DND-41 (cell line): ENCODE measurements around the gene LAMC3.

Experiments used
- ATAC-seq: fragments of 200-7000 bp; cut with Tn5 transposase; 3 replicates; pipeline ENCODE4 v1.9.1; 2021; ENCODE audit warnings: low read depth; ENCODE audit not compliant: insufficient read depth
- DNase-seq: peaks from one replicate; pipeline ENCODE4 v3.0.0-alpha.2; 2020
- H2AFZ ChIP-seq: 2 replicates; pipeline ENCODE4 v1.6.0; 2012; ENCODE audit warnings: low read depth, low read length
- H3K27ac ChIP-seq: 2 replicates; pipeline ENCODE4 v1.5.1; 2012; ENCODE audit warnings: low read length, inconsistent platforms
- H3K27me3 ChIP-seq: fragments of 200-600 bp; sonication (generic); 2 replicates; pipeline ENCODE4 v1.6.0; 2012; ENCODE audit warnings: low read length, mild to moderate bottlenecking, inconsistent platforms; ENCODE audit not compliant: insufficient read depth, poor library complexity
- H3K36me3 ChIP-seq: 2 replicates; pipeline ENCODE4 v1.5.1; 2012; ENCODE audit warnings: low read length, inconsistent platforms; ENCODE audit not compliant: insufficient read depth
- H3K4me1 ChIP-seq: 2 replicates; pipeline ENCODE4 v1.5.1; 2012; ENCODE audit warnings: mild to moderate bottlenecking, low read length; ENCODE audit not compliant: insufficient read depth
- H3K4me2 ChIP-seq: 2 replicates; pipeline ENCODE4 v1.6.0; 2012; ENCODE audit warnings: mild to moderate bottlenecking, moderate library complexity, low read length, inconsistent platforms; ENCODE audit not compliant: insufficient read depth
- H3K4me3 ChIP-seq, 2 experiments: fragments of 200-600 bp in 1 of 2; shearing (Covaris generic) in 1 of 2; 2 replicates each; pipeline ENCODE4 v1.5.1; 2012 to 2016; ENCODE audit warnings: inconsistent platforms in 2 of 2, low read length in 2 of 2, mild to moderate bottlenecking in 2 of 2, low read depth in 1 of 2, moderate library complexity in 1 of 2
- H3K79me2 ChIP-seq: 2 replicates; pipeline ENCODE4 v1.6.0; 2012; ENCODE audit warnings: low read length, inconsistent platforms; ENCODE audit not compliant: insufficient read depth
- H3K9ac ChIP-seq: 2 replicates; pipeline ENCODE4 v1.6.0; 2012; ENCODE audit warnings: low read depth, mild to moderate bottlenecking, inconsistent platforms, low read length, moderate library complexity
- H3K9me3 ChIP-seq: 2 replicates; pipeline ENCODE4 v1.5.1; 2012; ENCODE audit warnings: low read length, moderate library complexity, mild to moderate bottlenecking, inconsistent platforms; ENCODE audit not compliant: insufficient read depth, severe bottlenecking
- H4K20me1 ChIP-seq: 2 replicates; pipeline ENCODE4 v1.6.0; 2012; ENCODE audit warnings: low read length; ENCODE audit not compliant: insufficient read depth
- EZH2 ChIP-seq: IDR thresholded peaks from 3 replicates; pipeline ENCODE4 v1.6.1; 2012; ENCODE audit warnings: borderline replicate concordance, low read depth, mild to moderate bottlenecking, moderate library complexity, low read length, inconsistent platforms; ENCODE audit not compliant: severe bottlenecking
- TF ChIP-seq, protein P1 (sequence below): IDR thresholded peaks from 2 replicates; pipeline ENCODE4 v1.5.1; 2012; ENCODE audit warnings: borderline replicate concordance, low read length, moderate library complexity, mild to moderate bottlenecking; ENCODE audit not compliant: poor library complexity, severe bottlenecking; ENCODE audit errors: extremely low read depth

The LAMC3 gene

DNA sequence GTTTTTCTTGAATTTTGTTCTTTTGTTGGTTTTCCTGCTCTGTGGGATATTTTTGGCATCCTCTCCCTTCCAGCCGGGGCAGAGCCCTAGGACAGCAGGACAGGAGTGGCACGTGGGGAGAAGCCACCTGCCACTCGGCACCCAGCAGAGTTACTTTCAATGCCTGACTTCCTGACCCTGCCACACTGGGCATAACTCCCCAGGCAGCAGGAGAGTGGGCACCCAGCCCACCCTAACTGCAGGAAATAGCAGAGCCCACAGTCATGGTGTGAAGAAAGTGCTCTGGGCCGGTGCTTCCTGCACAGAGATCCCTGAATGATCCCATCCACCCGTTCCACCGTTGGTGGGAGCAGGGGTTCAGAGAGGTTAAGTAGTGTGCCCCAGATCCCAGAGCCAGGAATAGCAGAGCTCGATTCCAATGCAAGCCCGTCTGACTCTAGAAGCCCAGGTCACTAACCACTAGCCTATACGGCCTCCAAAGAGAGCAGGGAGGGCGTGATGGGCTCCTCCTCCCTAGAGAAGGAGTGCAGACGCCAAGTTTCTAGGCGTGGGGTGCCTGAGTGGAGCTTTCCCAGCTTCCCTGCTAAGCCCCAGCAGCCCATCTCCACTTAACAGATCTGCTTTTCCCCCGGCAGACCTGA lies 108.3 kb downstream of the LAMC3 start:
- H3K9me3 ChIP-seq, result no peaks in the 10 kb centered on the region
- H3K27me3 ChIP-seq, result no peaks in the 10 kb centered on the region
- ATAC-seq (no peak), DNase-seq (no peak)
- H2AFZ ChIP-seq, result no peak overlapping the region
- H3K27ac ChIP-seq, result no peak overlapping the region
- no peak overlapping the region for H3K4me2 ChIP-seq
- H3K4me1 ChIP-seq, result no peaks in the 10 kb centered on the region
- H3K79me2 ChIP-seq, result no peaks in the 10 kb centered on the region
- no peak for TF ChIP-seq EZH2
- TF ChIP-seq, protein P1, sequence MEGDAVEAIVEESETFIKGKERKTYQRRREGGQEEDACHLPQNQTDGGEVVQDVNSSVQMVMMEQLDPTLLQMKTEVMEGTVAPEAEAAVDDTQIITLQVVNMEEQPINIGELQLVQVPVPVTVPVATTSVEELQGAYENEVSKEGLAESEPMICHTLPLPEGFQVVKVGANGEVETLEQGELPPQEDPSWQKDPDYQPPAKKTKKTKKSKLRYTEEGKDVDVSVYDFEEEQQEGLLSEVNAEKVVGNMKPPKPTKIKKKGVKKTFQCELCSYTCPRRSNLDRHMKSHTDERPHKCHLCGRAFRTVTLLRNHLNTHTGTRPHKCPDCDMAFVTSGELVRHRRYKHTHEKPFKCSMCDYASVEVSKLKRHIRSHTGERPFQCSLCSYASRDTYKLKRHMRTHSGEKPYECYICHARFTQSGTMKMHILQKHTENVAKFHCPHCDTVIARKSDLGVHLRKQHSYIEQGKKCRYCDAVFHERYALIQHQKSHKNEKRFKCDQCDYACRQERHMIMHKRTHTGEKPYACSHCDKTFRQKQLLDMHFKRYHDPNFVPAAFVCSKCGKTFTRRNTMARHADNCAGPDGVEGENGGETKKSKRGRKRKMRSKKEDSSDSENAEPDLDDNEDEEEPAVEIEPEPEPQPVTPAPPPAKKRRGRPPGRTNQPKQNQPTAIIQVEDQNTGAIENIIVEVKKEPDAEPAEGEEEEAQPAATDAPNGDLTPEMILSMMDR, result no peak
- H4K20me1 ChIP-seq, result no peaks in the 10 kb centered on the region
- no peak overlapping the region for H3K9ac ChIP-seq
- no peaks in the 10 kb centered on the region for H3K36me3 ChIP-seq
- H3K4me3 ChIP-seq, result no peak overlapping the region

DNA sequence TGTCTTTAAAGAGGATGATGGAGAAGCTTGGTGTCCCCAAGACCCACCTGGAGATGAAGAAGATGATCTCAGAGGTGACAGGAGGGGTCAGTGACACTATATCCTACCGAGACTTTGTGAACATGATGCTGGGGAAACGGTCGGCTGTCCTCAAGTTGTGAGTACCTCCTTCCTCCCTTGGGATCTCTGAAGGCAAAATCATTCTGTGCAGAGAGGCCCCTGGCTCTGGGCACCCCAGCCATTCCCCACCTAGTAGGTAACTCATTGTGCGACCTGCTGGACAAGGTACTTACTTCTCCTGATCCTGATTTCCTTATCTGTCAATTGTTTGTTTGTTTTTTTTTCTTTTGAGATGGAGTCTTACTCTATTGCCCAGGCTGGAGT lies 108.8 kb downstream of the LAMC3 start:
- H2AFZ ChIP-seq, result no peak overlapping the region
- H3K9me3 ChIP-seq, result no peaks in the 10 kb centered on the region
- no peaks in the 10 kb centered on the region for H4K20me1 ChIP-seq
- no peak for ATAC-seq
- no peaks in the 10 kb centered on the region for H3K4me1 ChIP-seq
- no peak for DNase-seq
- no peaks in the 10 kb centered on the region for H3K79me2 ChIP-seq
- TF ChIP-seq, protein P1, result no peak
- TF ChIP-seq EZH2, result no peak
- no peaks in the 10 kb centered on the region for H3K36me3 ChIP-seq
- no peak overlapping the region for H3K27ac ChIP-seq
- H3K27me3 ChIP-seq, result no peaks in the 10 kb centered on the region
- no peak overlapping the region for H3K9ac ChIP-seq
- H3K4me2 ChIP-seq, result no peak overlapping the region
- no peak overlapping the region for H3K4me3 ChIP-seq

DNA sequence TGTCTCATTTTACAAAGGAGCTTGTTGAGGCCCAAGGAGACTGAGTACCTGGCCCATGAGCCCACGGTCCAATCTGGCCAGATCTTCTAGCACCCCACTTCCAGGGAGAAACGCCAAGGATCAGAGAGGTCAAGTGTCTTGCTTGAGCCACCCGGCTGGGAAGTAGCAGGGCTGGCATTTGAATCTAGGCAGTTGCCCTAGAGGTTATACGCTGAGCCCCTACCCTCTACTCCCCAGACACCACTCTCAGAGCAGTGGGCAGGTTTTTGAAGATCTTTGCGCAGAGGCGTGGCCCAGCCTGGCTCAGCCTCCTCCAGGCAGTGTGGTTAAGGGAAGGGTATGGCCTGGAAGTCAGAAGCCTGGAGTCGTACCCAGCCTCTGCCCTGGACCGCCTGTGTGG lies 110.6 kb downstream of the LAMC3 start:
- no peaks in the 10 kb centered on the region for H3K27me3 ChIP-seq
- H2AFZ ChIP-seq, result no peak overlapping the region
- 0 out of 2 replicates have a peak, but pooled peaks cover 1% of the 10 kb centered on the region for H3K79me2 ChIP-seq
- no peak overlapping the region for H3K4me2 ChIP-seq
- H3K4me3 ChIP-seq, result no peak overlapping the region
- no peak overlapping the region for H3K9ac ChIP-seq
- no peaks in the 10 kb centered on the region for H4K20me1 ChIP-seq
- H3K4me1 ChIP-seq, result peaks cover 2% of the 10 kb centered on the region; the same call in 1 of the 2 replicates
- no peak for DNase-seq
- H3K27ac ChIP-seq, result no peak overlapping the region
- no peak for ATAC-seq
- no peaks in the 10 kb centered on the region for H3K36me3 ChIP-seq
- TF ChIP-seq, protein P1, result no peak
- TF ChIP-seq EZH2, result no peak
- no peaks in the 10 kb centered on the region for H3K9me3 ChIP-seq
